ENCODE data around the gene RMDN2. TPM values are rescaled to one million over a fixed set of nuclear protein-coding genes. Genes with fewer than 3 reads are reported as not detected.
A peak's percentile ranks its signal among the peaks of the same experiment; 100 is the strongest.

RMDN2 gene
- total and polyA plus RNA-seq, 2 experiments from 2014 or later = 5.8 to 11.1 TPM

- H3K4me3 ChIP-seq = no peak overlapping the region
- peaks cover 26% of the 10 kb centered on the region for H3K4me1 ChIP-seq (ENCODE audit: insufficient read depth)
- H3K27ac ChIP-seq = no peak overlapping the region
- WGBS, 2 experiments (ENCODE audit: low coverage in 1 of 2, low lambda C conversion rate in 2 of 2, missing lambda C conversion rate in 2 of 2) = 69 to 73% methylated on average over 5 of the region's 5 CpGs
- H3K4me2 ChIP-seq (ENCODE audit: unreplicated experiment) = no peak overlapping the region
- H2AFZ ChIP-seq = no peak overlapping the region
- H3F3A ChIP-seq (ENCODE audit: insufficient read depth) = peaks cover 12% of the 10 kb centered on the region; the same call in 1 of the 2 replicates
- no peaks in the 10 kb centered on the region for H3K36me3 ChIP-seq (ENCODE audit: low read depth)
- in situ Hi-C loops (cut with MboI) = no loop called here
- no peaks in the 10 kb centered on the region for H3K9me2 ChIP-seq (ENCODE audit: insufficient read depth)
- no peaks in the 10 kb centered on the region for H3K27me3 ChIP-seq (replicated peaks; ENCODE audit: insufficient read depth)
- no peaks in the 10 kb centered on the region for H4K20me1 ChIP-seq (ENCODE audit: insufficient read depth)
- no peak for DNase-seq
- H3K79me2 ChIP-seq (ENCODE audit: insufficient read depth) = no peaks in the 10 kb centered on the region
- H3K9me3 ChIP-seq (ENCODE audit: low read depth) = no peaks in the 10 kb centered on the region
- no peak overlapping the region for H3K9ac ChIP-seq
- no peak for TF ChIP-seq EZH2 (IDR thresholded peaks at IDR 0.05; ENCODE audit: insufficient read depth, poor library complexity, severe bottlenecking)
- no peak for TF ChIP-seq EZH2phosphoT487 (IDR thresholded peaks at IDR 0.05; ENCODE audit: insufficient read depth, low read depth)
Measured at GRCh38 chr2:37891846-37892435, 33.1 kb upstream of the RMDN2 start.

GRCh38 chr2:37892436-37893114 lies 32.5 kb upstream of the RMDN2 start:
- H3K36me3 ChIP-seq (ENCODE audit: low read depth) = no peaks in the 10 kb centered on the region
- WGBS, 2 experiments (ENCODE audit: low coverage in 1 of 2, low lambda C conversion rate in 2 of 2, missing lambda C conversion rate in 2 of 2) = 65 to 70% methylated on average over 7 of the region's 7 CpGs
- H2AFZ ChIP-seq = no peak overlapping the region
- H3K9ac ChIP-seq = no peak overlapping the region
- H3K27me3 ChIP-seq (replicated peaks; ENCODE audit: insufficient read depth) = no peaks in the 10 kb centered on the region
- no peaks in the 10 kb centered on the region for H4K20me1 ChIP-seq (ENCODE audit: insufficient read depth)
- DNase-seq = no peak
- no peak overlapping the region for H3K4me3 ChIP-seq
- no peaks in the 10 kb centered on the region for H3K9me2 ChIP-seq (ENCODE audit: insufficient read depth)
- H3K9me3 ChIP-seq (ENCODE audit: low read depth) = no peaks in the 10 kb centered on the region
- in situ Hi-C loops (cut with MboI) = no loop called here
- H3K27ac ChIP-seq = no peak overlapping the region
- H3K4me1 ChIP-seq (ENCODE audit: insufficient read depth) = peaks cover 26% of the 10 kb centered on the region
- no peak overlapping the region for H3K4me2 ChIP-seq (ENCODE audit: unreplicated experiment)
- no peak for TF ChIP-seq EZH2phosphoT487 (IDR thresholded peaks at IDR 0.05; ENCODE audit: insufficient read depth, low read depth)
- no peak for TF ChIP-seq EZH2 (IDR thresholded peaks at IDR 0.05; ENCODE audit: insufficient read depth, poor library complexity, severe bottlenecking)
- no peaks in the 10 kb centered on the region for H3K79me2 ChIP-seq (ENCODE audit: insufficient read depth)
- H3F3A ChIP-seq (ENCODE audit: insufficient read depth) = peaks cover 6% of the 10 kb centered on the region; the same call in 1 of the 2 replicates

DNA sequence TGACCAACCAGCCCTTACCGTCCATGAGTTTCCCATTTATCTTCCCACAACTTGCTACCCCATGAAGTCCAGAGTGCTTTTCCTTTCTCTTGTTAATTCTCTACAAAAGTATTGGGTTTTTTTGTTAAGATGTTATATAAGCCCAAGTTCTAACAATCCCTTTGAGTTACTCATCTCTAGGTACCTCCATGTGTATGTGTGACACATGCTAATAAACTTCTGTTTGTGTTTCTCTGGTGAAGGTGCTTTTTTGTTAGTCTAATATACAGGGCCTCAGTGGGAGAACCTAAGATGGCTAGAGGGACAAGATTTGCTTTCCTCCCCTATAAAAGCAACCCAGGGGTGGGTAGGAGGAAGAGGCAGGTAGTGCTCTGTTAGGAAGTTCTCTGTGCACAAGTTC lies 31.8 kb upstream of the RMDN2 start:
- H3K4me2 ChIP-seq (ENCODE audit: unreplicated experiment) = no peak overlapping the region
- H3K4me3 ChIP-seq = no peak overlapping the region
- H3K79me2 ChIP-seq (ENCODE audit: insufficient read depth) = no peaks in the 10 kb centered on the region
- H3K27me3 ChIP-seq (replicated peaks; ENCODE audit: insufficient read depth) = no peaks in the 10 kb centered on the region
- H3K9me3 ChIP-seq (ENCODE audit: low read depth) = no peaks in the 10 kb centered on the region
- H4K20me1 ChIP-seq (ENCODE audit: insufficient read depth) = no peaks in the 10 kb centered on the region
- no peak overlapping the region for H2AFZ ChIP-seq
- DNase-seq = no peak
- no peak overlapping the region for H3K9ac ChIP-seq
- H3F3A ChIP-seq (ENCODE audit: insufficient read depth) = peaks cover 6% of the 10 kb centered on the region; the same call in 1 of the 2 replicates
- H3K4me1 ChIP-seq (ENCODE audit: insufficient read depth) = peaks cover 26% of the 10 kb centered on the region
- WGBS, 2 experiments (ENCODE audit: low coverage in 1 of 2, low lambda C conversion rate in 2 of 2, missing lambda C conversion rate in 2 of 2) = 100% methylated on average over 1 of the region's 1 CpG
- in situ Hi-C loops (cut with MboI) = no loop called here
- H3K27ac ChIP-seq = no peak overlapping the region
- H3K9me2 ChIP-seq (ENCODE audit: insufficient read depth) = no peaks in the 10 kb centered on the region
- TF ChIP-seq EZH2 (IDR thresholded peaks at IDR 0.05; ENCODE audit: insufficient read depth, poor library complexity, severe bottlenecking) (no peak), EZH2phosphoT487 (IDR thresholded peaks at IDR 0.05; ENCODE audit: insufficient read depth, low read depth) (no peak)
- no peaks in the 10 kb centered on the region for H3K36me3 ChIP-seq (ENCODE audit: low read depth)

DNA sequence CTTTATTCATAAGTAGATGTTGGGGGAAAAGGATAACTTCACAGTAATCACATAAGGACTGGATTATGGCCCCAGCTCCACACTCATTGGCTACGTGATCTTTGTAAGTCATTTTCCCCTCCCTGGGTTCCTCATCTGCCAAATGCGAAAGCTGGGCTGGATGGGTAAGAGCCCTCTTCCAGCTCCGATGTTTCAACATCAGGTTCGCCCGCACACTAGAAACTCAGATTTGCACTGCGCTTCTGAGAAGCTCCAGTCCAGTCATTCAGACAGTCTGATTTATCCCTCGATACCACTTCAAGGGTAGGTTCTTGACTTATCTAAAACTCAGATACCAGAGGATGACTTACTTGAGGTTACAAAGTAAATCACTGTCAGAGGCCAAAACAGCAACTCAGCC lies 31.0 kb upstream of the RMDN2 start:
- no peak overlapping the region for H3K4me3 ChIP-seq
- no peak overlapping the region for H3K27ac ChIP-seq
- no peaks in the 10 kb centered on the region for H3K9me2 ChIP-seq (ENCODE audit: insufficient read depth)
- H2AFZ ChIP-seq = peak overlapping the region; percentile 24; the same call in 1 of the 2 replicates
- H3K4me1 ChIP-seq (ENCODE audit: insufficient read depth) = peaks cover 26% of the 10 kb centered on the region
- no peaks in the 10 kb centered on the region for H3K79me2 ChIP-seq (ENCODE audit: insufficient read depth)
- TF ChIP-seq EZH2 (IDR thresholded peaks at IDR 0.05; ENCODE audit: insufficient read depth, poor library complexity, severe bottlenecking) (no peak), EZH2phosphoT487 (IDR thresholded peaks at IDR 0.05; ENCODE audit: insufficient read depth, low read depth) (no peak)
- 95 to 98% methylated on average over 7 of the region's 7 CpGs for WGBS, 2 experiments (ENCODE audit: low coverage in 1 of 2, low lambda C conversion rate in 2 of 2, missing lambda C conversion rate in 2 of 2)
- peak overlapping the region; percentile 35 for H3K4me2 ChIP-seq (ENCODE audit: unreplicated experiment)
- no peak overlapping the region for H3K9ac ChIP-seq
- no peaks in the 10 kb centered on the region for H3K36me3 ChIP-seq (ENCODE audit: low read depth)
- DNase-seq = no peak
- H3K9me3 ChIP-seq (ENCODE audit: low read depth) = no peaks in the 10 kb centered on the region
- peaks cover 6% of the 10 kb centered on the region; the same call in 1 of the 2 replicates for H3F3A ChIP-seq (ENCODE audit: insufficient read depth)
- H3K27me3 ChIP-seq (replicated peaks; ENCODE audit: insufficient read depth) = no peaks in the 10 kb centered on the region
- in situ Hi-C loops (cut with MboI) = no loop called here
- no peaks in the 10 kb centered on the region for H4K20me1 ChIP-seq (ENCODE audit: insufficient read depth)
